NOMO-1 treated with DMSO at 0.1 percent for 48 hours (cell line): Measurements from ENCODE around the gene ZNF366.

Experiments
- DNase-seq: peaks from one replicate; lab custom pipeline; 2025; ENCODE audit not compliant: unreplicated experiment; lab: John Stamatoyannopoulos, UW

ZNF366 gene

DNA sequence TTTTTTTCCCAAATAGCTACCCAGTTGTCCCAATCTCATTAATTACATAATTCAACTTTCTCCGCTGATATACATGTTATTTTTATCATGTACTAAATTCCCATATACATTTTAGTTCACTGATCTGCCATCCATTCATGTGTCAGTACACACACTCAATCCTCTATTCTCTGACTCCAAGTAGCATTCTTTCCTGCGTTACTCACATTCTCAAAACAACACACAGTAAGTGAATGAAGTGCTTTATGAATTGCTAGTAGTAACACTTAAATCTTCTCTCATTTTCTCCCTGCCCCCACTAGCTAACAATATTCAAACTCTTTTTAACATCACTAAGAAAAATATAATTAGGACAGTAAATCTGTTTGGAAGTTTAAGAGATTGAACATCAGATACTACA lies 8.9 kb downstream of the ZNF366 start:
- DNase-seq: no peak

DNA sequence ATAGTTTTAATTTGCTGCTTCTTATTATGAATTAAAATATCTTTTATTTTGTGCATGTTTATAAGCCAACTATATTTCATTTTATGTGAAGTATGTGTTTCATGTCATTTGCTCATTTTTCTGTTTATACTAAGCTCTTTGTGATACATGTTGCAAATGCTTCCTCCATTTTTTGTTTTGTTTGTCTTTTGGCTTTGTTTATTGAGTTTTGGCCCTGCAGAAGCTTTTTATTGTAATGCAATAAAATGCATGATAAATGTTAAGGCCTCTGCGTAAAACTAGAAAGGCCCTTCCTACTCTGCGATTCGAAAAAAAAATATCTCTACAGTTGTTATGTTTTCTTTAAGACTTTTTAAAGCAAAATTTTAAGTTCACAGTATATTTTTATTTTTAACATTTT lies 9.4 kb downstream of the ZNF366 start:
- no peak for DNase-seq

DNA sequence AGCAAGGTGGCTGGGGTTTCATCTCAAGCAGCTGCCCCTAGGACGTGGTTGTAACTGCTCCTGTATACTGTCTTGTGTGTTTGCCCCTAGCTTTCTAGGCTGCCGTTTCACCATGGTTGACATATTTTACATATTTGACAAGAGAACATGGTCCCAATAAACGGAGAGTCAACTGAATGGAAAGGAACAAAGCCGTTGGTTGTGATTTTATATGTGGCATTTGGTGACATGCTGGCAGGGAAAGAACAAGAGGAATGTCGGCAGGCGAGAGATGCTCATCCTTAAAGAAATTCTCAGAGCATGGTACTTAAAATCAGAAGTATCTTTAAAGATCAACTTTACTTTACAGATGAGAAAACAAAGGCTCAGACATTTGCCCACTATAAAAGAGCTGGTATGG lies 11.8 kb downstream of the ZNF366 start:
- no peak for DNase-seq

DNA sequence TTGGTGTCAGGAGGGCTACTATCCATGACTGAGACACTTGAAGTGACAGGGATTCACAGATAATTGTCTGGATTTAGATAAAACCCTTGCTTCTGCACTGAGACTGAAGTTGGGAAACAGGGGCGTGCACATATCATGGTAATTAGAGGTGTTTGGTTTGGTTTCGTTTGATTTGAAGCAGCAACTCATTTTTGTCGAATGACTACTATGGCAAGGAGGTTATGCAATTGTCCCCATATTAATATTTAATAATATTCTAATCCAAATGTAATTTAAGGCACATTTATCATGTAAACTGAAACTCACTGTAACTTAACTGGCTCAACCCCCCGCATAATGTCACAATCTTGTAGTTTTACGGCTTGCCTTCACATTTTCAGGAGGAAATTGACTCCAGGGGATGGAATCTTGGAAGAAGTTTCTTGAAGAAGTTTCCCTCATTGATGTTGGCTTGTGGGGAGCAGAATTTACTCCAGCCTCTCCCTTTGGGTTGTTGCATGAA lies 12.5 kb downstream of the ZNF366 start:
- DNase-seq: peak; percentile 62

DNA sequence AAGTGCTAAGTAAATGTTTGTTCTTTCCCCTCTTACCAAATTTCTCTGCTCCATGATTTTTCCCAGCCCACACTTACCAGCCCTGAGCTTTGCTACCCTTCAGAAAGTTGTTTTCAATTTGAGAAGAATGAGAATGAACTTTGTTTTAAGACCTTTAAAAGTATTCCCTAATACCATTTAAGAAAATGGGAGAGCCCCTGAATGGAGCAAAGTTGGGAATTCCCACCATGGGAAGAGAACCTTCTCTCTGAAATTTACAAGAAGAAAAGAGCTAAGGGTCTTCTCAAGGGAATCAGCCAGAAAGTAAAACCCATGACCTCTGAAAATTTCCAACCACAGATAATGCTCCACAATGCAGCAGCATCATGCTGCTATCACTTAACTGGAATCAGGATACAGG lies 17.7 kb downstream of the ZNF366 start:
- DNase-seq: no peak

DNA sequence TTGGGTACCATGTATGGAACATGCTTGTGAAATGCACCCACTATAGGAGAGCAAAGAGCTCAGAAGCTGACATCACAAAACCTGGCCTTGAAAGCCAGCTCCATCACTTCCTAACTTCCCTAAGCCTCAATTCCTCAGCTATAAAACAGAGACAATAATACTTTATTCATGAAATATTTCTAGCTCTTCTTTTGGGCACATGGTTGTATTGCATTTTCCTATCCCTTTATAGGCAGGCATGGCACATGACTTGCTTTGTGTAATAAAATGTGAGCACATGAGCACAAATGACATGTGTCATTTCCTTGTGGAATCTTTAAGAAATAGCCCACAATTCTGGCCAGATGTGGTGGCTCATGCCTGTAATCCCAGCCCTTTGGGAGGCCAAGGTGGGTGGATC lies 18.5 kb downstream of the ZNF366 start:
- DNase-seq: no peak

DNA sequence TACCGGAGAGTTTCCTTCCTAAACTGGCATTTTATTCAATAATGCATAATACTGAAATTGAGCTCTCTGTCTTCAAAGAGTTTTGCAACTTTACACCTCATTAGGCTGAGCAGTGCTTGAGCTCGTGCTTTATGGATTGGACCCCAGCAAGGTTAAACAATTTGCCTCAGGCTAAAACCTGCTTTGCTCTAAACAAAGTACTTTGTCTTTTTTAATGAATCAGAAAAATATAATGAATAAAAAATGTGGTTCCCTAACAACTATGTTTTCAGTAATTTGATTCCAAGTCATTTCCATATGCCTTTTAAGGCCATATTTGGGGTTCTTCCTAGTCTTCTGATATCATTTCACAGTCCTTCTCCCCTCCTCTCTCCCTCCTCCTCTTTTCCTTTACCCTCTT lies 20.0 kb downstream of the ZNF366 start:
- no peak for DNase-seq

DNA sequence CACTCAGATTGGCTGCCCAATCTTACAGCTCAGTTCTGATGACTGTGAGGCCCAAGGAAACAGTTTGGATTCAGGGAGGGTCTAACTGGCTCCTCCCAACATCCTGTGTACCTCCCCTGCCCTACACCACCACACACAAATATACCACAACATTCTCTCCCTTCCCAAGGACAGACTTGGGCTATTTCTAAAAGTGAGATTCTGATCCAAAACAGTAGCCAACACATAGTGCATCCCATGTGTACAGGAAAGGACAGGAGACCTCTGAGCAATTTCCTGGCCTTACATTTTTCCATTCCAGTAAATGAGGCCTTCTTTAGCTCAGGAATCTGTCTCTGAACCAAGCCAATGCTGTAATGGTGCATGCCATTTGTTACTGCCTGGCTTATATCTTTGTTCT lies 20.8 kb downstream of the ZNF366 start:
- no peak for DNase-seq

DNA sequence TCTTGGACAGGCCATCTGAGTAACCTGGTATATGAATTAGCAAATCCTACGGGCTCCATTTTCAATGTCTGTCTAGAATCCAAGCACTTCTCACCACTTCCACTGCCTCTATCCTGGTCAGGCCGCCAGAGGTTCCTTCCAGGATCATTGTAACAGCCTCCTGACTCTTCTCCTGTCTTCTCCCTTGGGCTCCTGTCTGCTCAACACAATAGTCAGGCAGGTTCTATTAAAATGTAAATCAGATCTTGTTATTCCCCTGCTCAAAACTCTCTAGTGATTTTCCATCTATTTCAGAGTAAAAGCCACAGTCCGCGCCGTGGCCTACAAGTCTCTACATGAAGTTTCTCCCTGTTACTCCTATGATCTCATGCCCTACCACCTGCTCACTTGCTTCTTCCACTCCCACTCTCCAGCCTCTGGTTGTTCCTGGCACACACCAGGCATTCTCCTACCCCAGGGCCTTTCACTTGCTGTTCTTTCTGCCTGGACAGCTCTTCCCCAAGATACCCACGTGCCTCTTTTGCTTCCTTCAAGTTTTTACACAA lies 21.7 kb downstream of the ZNF366 start:
- no peak for DNase-seq

DNA sequence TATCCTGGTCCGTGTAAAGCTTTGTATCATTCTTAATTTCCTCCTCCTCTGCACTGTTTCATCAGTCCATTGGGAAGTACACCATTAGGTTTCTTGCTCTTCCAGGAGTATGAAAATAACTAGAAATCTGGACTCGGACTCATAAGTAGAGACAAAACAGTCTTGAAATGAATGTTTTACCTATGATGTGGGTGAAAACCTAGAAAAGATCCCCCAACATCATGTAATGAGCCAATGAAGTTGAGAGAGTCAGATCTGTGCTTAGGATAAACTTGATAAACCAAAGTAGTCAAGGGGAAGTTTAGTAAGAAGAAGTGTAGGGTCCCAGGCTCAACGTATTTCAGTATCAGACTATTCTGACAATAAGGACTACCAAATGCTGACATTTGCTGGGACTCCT lies 25.2 kb downstream of the ZNF366 start:
- no peak for DNase-seq

DNA sequence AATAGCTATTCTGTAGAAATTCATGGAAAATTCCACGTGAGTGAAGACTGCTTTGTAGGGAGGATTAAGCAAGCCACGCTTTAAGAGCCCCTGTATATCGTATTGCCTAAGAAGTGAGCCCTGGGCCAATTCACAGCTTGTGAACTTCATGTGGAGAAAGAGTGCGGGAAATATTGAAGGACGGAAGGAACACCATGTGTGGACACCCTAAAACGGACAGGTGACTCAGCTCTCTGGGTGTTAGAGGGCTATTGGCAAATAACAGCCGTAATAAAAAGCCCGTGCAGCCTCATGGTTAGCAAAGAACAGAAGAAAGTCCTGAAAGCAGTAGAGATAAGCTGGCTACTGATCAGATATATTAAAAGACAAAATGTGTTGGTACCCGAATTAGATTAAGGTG lies 26.4 kb downstream of the ZNF366 start:
- DNase-seq: peak; percentile 89

DNA sequence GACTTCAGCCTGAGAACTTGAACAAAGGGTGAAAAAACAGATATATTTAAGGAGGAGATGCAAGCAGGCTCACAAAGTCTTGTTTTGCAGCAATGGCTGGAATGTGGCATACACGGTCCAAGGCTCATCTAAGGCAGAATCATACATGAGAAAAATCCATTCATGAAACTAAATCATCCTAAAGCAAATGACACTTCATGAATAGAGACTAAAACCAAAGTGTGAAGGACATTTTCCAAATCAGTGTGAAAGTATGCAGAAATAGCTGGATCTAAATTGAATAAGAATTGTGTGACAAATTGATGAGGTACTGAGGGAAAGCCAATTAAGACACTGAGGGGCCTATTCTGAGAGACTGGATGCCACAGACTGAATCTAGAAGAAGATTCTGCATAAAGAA lies 27.3 kb downstream of the ZNF366 start:
- no peak for DNase-seq

DNA sequence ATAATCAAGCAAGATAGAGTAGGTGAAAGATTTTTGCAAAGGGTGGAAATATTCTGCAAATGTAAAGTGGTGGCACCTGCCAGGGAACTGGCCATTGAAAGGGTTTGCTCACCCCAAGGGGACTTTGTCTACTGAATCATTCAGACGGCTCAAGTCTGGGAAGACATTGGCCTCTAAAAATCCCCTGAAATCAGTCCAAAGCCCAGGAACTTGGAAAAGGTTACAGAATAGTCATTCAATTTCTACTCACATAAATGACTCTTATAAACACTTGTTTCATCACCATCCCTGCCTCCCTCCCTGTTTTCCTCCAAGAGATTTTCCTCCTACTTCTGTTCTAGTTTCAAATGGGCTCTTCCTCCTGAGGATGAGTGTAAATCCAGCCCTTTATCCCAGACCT lies 28.5 kb downstream of the ZNF366 start:
- no peak for DNase-seq

DNA sequence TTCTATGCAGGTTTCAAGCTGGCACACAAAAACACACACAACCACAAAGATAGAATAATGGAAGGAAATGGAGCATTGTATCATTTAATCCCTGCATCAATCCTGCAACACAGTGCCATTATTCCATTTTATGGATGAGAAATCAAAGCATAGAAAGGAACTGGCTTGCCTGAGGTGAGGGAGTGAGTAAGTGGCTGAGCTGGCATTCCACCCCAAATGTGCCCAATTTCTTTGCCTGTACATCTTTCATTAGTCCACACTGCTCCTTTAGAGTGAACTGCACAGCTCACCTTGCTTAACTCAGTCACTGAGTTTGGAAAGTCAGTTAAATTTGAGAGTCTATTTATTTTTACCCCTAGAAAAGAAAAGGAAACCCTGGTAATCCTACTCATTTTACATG lies 28.9 kb downstream of the ZNF366 start:
- no peak for DNase-seq

DNA sequence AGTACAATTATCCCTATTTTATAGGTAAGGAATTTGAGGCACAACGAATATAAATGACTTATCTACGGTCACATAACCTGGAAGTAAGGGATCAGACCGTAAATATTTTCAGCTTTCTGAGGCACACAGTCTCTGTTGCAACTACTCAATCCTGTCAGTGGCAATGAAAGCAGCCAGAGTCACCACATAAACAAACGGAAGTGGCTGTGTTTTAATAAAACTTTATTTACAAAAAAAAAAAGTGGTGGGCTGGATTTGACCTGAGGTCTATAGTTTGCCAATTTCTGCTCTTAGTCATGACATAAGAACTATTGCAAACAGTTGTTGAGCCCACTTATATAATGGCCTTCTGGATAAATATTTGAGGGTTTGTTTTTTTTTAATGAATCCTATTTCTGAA lies 29.6 kb downstream of the ZNF366 start:
- no peak for DNase-seq

DNA sequence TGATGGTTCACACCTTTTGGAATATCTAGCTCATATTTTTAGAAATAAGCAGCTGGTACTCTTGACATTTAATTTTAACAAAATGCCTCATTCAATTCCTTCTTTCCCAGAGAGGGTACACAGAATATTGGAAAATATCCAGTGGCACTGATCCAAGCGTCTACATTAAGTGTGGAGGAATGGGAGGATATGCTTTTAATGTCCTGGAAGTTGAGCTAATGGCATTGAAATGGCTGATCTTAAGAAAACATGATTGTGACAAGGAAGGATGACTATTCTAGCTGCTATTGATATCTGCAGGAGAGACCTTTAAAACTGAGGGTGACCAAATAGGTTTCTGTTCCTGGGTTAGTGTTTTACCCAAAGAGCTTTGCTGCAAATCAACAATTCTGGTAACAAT lies 30.0 kb downstream of the ZNF366 start:
- DNase-seq: no peak

DNA sequence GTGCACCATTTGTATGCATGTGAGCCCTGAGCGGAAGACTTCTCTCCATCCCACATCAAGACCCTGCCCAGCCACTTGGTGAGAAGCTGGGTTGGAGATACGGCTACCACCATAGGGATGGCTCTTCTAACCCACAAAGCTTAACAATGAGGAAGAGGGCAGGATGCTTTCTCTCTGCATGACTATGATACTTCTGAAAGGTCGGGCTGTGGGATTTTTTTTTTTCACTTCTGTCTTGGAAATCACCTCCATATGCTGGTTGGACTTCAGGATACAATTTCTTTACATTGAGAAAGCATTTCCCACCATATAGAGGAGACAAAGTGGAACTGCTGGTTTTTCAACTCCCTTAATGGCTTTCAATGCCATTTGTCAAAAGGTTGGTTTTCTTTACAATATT lies 30.5 kb downstream of the ZNF366 start:
- no peak for DNase-seq

DNA sequence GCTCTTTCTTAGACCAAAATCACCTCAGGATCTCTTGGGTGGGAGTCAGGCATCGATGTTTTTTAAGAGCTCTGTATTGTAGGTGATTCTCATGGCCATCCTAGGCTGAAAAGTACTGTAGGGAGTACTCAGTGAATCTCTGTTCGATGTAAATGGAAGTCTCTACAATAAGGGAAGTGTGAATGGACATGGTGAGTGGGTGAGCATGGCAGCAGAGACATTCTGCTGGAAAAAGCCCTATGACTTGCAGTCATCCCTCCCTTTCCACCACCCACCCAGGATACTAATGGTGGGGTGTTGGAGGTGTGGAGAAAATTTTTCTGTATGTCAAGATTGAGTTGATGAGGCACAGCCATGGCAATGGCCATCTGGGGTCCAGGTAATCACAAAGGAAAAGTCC lies 30.9 kb downstream of the ZNF366 start:
- DNase-seq: no peak

DNA sequence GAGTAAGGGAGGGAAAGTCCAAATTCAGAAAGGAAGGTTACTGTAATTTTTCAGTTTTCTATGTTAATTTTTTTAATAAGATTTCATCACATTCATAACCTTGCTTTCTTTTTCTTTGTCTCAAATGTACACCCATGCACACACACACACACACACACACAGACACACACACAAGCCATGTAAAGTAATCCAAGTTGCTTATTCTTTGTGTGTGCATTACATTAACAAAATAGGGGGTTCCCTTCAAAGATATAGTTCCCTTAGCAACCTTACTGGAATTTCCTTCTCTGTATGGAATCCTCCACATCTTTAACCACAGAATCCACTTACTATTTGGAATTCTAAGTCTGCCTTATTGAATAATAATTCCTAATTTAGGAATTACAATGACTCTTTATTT lies 32.7 kb downstream of the ZNF366 start:
- DNase-seq: no peak

DNA sequence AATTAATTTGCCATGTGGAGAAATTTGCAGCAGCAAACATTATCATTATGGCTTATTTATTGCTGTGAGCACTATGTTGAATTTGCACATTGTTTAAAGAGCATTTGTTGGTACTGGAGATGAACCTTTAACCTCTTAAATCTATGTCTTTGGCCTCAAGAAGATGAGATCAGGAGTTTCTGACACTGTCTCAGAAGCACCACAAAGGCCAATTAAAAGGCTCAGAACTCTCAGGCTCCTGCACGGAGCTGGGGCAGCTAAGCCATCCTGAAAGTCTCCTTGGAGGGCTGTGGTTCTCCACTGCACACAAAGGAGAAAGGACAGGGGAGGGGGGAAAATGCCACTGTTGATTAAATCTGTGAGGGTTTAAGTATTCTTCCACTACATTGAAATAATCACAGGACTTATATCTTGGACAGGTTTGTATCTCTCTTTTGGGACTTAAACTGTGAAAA lies 33.1 kb downstream of the ZNF366 start:
- DNase-seq: no peak

DNA sequence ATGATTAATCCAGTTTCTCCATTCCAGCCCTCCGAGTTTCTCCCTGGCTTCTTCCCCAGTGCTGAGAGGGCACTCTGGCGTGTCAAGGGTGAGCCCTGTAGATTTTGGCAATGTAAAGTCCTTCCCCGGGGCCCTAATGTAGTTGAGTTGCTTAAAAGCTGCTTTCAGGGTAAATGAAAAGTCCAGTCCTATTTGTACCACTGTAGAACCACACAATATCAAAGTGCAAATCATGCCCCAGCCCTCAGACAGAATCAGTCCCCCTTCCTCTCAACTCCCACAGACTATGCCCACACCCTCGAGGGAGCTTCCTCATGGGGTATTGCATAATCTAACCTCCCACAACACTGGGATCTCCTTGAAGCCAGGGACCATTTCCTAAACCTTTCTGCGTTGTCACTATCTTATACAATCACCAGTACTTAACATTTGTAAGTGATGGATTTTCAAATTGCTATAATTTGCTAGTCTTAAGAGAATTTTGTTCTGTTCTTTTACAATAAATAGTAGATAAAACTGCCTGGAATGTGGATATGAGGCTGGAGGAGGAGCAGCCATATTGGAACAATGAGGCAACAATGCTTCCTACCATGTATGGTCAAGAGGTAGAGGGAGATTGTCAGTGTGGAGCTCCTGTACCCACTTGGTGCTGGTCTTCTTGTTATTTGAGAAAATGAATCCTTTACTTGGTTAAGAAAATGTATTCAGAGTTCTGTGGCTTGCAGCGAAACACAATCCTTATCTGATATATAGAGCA lies 34.4 kb downstream of the ZNF366 start:
- peak; percentile 55 for DNase-seq

DNA sequence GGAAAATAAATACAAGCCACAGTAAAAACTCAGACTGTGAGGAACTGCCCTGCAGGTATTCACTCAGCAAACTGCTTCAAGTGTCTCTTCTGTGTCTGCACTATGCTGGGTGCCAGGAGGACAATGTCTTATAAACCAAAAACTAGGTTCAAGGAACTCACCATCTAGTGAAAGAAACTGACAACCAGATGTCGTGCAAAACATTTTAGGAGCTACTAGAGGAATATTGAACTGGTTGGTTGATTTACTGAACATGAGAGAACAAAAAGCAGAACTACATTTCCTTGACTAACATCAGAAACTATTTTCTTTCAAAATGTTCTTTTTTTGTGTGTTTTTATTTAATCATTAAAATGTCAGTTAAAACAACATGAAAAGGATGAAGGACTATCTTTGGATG lies 35.2 kb downstream of the ZNF366 start:
- DNase-seq: peak; percentile 70

DNA sequence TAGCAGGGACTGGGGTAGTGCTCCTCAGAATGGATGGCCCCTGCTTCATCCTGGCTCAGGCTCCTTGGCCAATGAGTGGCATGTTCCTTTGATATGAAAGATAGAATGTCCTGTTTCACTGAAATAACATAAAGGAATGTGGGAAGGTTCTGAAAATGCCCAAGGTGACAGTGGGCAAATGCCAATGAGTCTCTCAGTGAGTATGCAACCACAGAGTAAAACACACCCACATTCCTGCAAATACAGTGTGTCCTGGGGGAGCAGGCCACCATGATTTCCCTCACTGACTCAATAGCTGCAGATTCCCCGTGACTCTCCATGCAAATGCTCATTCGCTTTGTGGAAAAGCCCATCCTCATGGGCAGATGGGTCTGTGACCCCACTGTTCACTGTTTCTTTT lies 36.4 kb downstream of the ZNF366 start:
- no peak for DNase-seq
